ENCODE measurements around the gene TPSB2.

TPSB2 gene

DNA sequence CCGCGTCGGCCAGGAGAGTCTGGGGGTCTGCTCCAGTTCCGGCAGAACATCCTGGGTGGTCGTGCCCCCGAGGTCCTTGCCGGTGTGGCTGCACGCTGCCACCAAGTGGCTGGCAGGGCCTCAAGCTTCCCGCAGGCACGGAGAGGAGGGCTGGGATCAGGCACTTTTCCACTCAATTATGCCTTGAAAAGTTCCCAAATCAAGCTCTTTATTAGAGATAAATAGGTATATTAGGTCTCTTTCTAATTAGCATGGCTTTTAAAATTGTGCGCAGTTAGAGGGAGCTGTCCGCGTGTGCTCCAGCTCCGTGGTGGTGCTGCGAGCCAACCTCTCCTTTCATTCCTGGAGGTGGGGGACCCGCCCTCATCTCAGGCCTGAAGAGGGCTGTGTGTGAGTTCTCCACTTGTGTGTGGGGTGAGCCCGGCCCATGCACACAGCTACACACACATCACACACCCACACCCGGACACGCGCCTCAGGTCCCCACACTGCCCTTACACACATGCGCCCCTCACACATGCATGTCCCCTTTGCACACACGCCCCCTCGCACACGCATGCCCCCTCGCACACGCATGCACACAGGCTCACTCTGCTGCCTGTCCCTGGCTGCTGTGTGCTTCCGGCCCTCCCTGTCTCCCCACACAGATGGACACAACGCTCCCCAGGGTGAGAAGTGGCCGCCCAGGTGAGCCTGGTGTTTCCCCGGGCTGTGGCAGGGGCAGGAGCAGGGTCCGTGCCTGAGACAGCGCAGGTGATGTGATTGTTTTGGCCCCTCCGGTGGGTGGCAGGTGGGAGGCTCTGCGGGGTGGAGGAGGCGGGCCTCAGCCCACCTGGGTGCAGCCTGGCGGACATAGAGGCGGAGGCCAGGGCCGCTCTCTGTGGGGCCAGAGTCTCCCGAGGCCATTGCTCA is 48.3 kb downstream of the TPSB2 start:
- no peak for DNase-seq

DNA sequence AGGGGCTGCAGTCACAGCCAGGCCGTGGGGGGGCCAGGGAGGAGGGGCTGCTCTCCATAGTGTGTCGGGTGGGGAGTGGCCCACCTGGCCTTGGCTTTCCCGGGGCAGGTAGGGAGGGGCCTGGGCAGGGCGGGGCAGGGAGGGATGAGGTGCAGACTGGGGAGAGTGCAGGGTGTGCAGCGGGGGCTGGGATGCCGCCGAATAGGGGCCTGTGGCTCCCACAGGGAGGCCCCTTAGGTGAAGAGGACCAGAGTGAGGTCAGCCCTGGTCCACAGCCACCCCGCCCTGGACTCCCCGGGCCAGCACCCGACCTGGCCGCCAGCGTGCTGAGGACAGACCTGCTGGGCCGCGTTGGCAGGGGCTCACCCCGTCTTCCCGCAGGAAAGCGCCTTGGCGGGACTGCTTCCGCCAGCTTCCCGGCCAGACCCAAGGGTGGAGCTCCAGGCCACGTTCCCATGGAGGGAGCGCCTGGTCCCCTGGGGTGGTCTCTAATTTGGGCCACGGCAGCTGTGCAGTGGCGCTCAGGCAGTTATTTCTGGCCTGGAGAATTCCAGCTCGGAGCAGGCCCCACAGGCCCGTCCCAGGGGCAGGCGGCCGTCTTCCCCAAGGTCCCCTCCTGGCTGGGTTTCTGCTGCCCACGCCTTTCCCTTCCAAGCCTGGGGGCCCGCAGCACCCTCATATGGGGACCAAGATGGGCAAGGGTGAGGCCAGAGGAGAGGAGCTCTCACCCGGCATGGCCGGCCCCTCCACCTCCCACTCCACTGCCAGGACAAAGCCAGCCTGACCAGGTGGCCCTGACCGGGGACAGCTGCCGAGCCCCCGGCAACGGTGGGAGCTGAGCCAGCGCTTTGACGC is 49.2 kb downstream of the TPSB2 start:
- no peak for DNase-seq

Data from NCI-H1092 (cell line).